OCI-LY7 (cell line): Measurements from ENCODE around the gene GALNT5. TPM values are rescaled to one million over a fixed set of nuclear protein-coding genes. Genes with fewer than 3 reads are reported as not detected.

Source experiments
- BruUV-seq: library from RNA; stranded (reverse); fragments of 400-500 nt; replicated peaks from 2 replicates; lab custom pipeline; 2021; lab: Mats Ljungman, UMichigan
- CTCF ChIA-PET: fragments of 300-600 bp; sonication (Branson Sonifier 250); formaldehyde crosslinking; loops from one replicate; lab custom pipeline; 2022; ENCODE audit warnings: antibody characterized with exemption; ENCODE audit not compliant: unreplicated experiment; lab: Charles Lee
- POLR2A ChIA-PET: fragments of 300-600 bp; sonication (Branson Sonifier 250); formaldehyde crosslinking; loops from one replicate; lab custom pipeline; 2022; ENCODE audit warnings: antibody characterized with exemption; lab: Charles Lee
- DNase-seq: peaks from one replicate; pipeline ENCODE4 v3.0.0-alpha.2; 2015; ENCODE audit warnings: low spot score
- H2AFZ ChIP-seq: fragments of 200-600 bp; sonication (generic), shearing (Covaris generic); 2 replicates; pipeline ENCODE4 v1.6.1; 2014; ENCODE audit warnings: mild to moderate bottlenecking, antibody characterized with exemption, low read length, moderate library complexity
- H3K27ac ChIP-seq: fragments of 200-600 bp; sonication (generic); 2 replicates; pipeline ENCODE4 v1.5.1; 2014; ENCODE audit warnings: mixed run types, low read depth, mild to moderate bottlenecking, moderate library complexity, low read length, inconsistent platforms; ENCODE audit not compliant: poor library complexity, severe bottlenecking
- H3K36me3 ChIP-seq: fragments of 200-600 bp; sonication (generic); 2 replicates; pipeline ENCODE4 v1.6.1; 2014; ENCODE audit warnings: mild to moderate bottlenecking, antibody characterized with exemption, low read length, moderate library complexity, mixed read lengths; ENCODE audit not compliant: insufficient read depth
- H3K4me1 ChIP-seq: fragments of 200-600 bp; sonication (generic); 2 replicates; pipeline ENCODE4 v1.5.1; 2014; ENCODE audit warnings: mild to moderate bottlenecking, low read length; ENCODE audit not compliant: insufficient read depth, poor library complexity, severe bottlenecking
- H3K4me2 ChIP-seq: fragments of 200-600 bp; sonication (generic); 2 replicates; pipeline ENCODE4 v1.6.1; 2014; ENCODE audit warnings: mild to moderate bottlenecking, low read length
- H3K4me3 ChIP-seq: fragments of 200-600 bp; sonication (generic); 2 replicates; pipeline ENCODE4 v1.5.1; 2014; ENCODE audit warnings: mild to moderate bottlenecking, low read depth, low read length; ENCODE audit not compliant: poor library complexity, severe bottlenecking
- H3K79me2 ChIP-seq: fragments of 200-600 bp; sonication (generic); 2 replicates; pipeline ENCODE4 v1.6.1; 2016; ENCODE audit warnings: low read depth, mild to moderate bottlenecking, low read length, moderate library complexity, mixed read lengths; ENCODE audit not compliant: insufficient read depth
- H3K9me2 ChIP-seq: fragments of 200-600 bp; sonication (generic); 2 replicates; pipeline ENCODE4 v1.6.1; 2016; ENCODE audit warnings: mild to moderate bottlenecking, low read length, mixed read lengths; ENCODE audit not compliant: insufficient read depth
- H3K9me3 ChIP-seq: fragments of 200-600 bp; sonication (generic); 2 replicates; pipeline ENCODE4 v1.6.1; 2014; ENCODE audit warnings: mild to moderate bottlenecking, mixed run types, low read length, mixed read lengths
- H4K20me1 ChIP-seq: fragments of 200-600 bp; sonication (generic); 2 replicates; pipeline ENCODE4 v1.6.1; 2014; ENCODE audit warnings: mild to moderate bottlenecking, antibody characterized with exemption, low read length, moderate library complexity, mixed read lengths; ENCODE audit not compliant: insufficient read depth
- EZH2phosphoT487 ChIP-seq: fragments of 200-600 bp; sonication (generic); IDR thresholded peaks from 2 replicates; pipeline ENCODE4 v1.6.1; 2018; ENCODE audit warnings: low read depth, borderline replicate concordance, mild to moderate bottlenecking, mixed run types, antibody characterized with exemption, low read length, moderate library complexity, mixed read lengths
- intact Hi-C: fragments of 100-400 bp; cut with micrococcal nuclease; formaldehyde crosslinking; loops from one replicate; pipeline ENCODE4 v1.10.0; 2022; ENCODE audit not compliant: unreplicated experiment
- total RNA-seq, 2 experiments: library from RNA; depleted of rRNA in 1 of 2; stranded (reverse); fragments of >200 nt in 1 of 2; shearing (Covaris generic) in 1 of 2; gene quantifications; 2 replicates each; pipeline ENCODE4 v1.2.3, GENCODE V29; 2014 to 2022
- TF ChIP-seq, protein P1 (sequence below): fragments of 200-600 bp; sonication (generic); conservative IDR thresholded peaks from 2 replicates; pipeline ENCODE4 v1.5.1; 2014; ENCODE audit warnings: mild to moderate bottlenecking, antibody characterized with exemption, low read length, moderate library complexity, mixed read lengths

Gene GALNT5
- total RNA-seq, 2 experiments from 2014 or later, result not detected

DNA sequence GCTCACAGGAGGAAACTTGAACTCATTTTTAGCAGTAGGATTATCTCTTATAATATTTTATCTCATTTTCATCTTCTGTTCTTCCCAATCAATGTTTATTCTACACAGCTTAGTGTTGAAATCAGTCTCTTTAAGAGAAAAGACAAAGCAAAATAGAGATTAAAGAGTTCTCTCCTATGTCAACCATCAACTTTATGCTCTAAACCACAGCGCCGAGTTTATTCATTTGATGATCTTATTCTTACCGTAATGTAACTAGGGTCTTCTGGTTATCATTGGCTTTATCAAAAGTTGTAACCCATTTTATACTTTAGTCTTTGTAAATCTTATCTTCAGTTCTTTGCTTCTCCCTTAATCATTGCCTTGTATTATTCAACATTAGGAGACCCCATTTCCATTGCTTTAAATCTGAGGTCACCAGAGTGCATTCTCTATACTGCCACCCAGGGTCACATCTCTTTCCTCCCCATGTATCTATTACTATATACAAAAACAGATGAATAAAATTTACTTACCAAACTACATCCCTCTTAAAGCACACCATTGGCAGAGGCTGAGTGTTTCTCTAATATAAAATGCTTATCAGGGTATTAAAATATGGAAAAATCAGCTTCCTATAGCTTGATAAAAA lies 90.9 kb downstream of the GALNT5 start:
- CTCF ChIA-PET, result interaction anchor here (0.9 kb wide), 1 partner anchor 12 kb away, joined by 3 read pairs; no protein-coding TSS in a partner anchor
- no peak overlapping the region for H3K27ac ChIP-seq
- no peak overlapping the region for H3K4me3 ChIP-seq
- intact Hi-C loops, result no loop called here
- H2AFZ ChIP-seq, result no peak overlapping the region
- no peaks in the 10 kb centered on the region for H3K79me2 ChIP-seq
- no peak overlapping the region for H3K4me2 ChIP-seq
- TF ChIP-seq, protein P1, sequence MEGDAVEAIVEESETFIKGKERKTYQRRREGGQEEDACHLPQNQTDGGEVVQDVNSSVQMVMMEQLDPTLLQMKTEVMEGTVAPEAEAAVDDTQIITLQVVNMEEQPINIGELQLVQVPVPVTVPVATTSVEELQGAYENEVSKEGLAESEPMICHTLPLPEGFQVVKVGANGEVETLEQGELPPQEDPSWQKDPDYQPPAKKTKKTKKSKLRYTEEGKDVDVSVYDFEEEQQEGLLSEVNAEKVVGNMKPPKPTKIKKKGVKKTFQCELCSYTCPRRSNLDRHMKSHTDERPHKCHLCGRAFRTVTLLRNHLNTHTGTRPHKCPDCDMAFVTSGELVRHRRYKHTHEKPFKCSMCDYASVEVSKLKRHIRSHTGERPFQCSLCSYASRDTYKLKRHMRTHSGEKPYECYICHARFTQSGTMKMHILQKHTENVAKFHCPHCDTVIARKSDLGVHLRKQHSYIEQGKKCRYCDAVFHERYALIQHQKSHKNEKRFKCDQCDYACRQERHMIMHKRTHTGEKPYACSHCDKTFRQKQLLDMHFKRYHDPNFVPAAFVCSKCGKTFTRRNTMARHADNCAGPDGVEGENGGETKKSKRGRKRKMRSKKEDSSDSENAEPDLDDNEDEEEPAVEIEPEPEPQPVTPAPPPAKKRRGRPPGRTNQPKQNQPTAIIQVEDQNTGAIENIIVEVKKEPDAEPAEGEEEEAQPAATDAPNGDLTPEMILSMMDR, result no peak
- no peak for TF ChIP-seq EZH2phosphoT487
- H3K36me3 ChIP-seq, result no peaks in the 10 kb centered on the region
- POLR2A ChIA-PET, result interaction anchor here (0.6 to 0.7 kb wide), 2 partner anchors 9 to 30 kb away, joined by 3 to 4 read pairs; no protein-coding TSS in a partner anchor
- H4K20me1 ChIP-seq, result no peaks in the 10 kb centered on the region
- BruUV-seq, result no TSS peak
- H3K9me2 ChIP-seq, result no peaks in the 10 kb centered on the region
- no peak for DNase-seq
- H3K9me3 ChIP-seq, result no peaks in the 10 kb centered on the region; the same call in 1 of the 2 replicates
- H3K4me1 ChIP-seq, result no peaks in the 10 kb centered on the region

DNA sequence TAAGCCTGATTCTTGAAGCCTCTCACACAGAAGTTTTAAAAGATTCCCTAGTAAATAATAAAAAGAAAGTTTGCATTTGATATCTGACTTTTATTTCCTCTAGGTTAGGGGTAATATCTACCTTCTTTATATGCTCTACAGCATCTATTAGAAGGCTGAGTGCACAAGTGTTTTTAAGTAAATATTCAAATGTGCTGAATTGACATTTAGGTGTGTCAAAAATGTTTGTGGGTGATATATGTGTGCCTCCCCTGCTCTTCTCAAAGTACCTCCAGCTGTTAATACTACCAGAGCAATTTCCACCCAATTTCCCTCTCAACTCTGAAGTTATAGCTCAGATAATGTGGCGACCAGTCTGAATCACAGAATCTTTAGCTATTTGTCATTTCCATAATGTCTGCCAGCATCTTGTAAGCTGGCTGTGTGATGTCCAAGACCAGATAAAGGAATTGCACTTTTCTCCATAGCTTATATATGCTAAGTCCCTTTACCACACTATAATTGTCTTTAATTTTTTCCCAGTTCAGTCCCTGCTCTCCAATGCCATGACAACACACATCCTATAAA lies 92.5 kb downstream of the GALNT5 start:
- TF ChIP-seq, protein P1, result no peak
- TF ChIP-seq EZH2phosphoT487, result no peak
- H3K4me3 ChIP-seq, result no peak overlapping the region
- H3K27ac ChIP-seq, result no peak overlapping the region
- intact Hi-C loops, result no loop called here
- no peak for DNase-seq
- no TSS peak for BruUV-seq
- H3K4me2 ChIP-seq, result no peak overlapping the region
- H3K79me2 ChIP-seq, result no peaks in the 10 kb centered on the region
- H3K4me1 ChIP-seq, result no peaks in the 10 kb centered on the region
- no peak overlapping the region for H2AFZ ChIP-seq
- POLR2A ChIA-PET, result interaction anchor here (0.7 to 0.8 kb wide), 2 partner anchors 13 to 14 kb away, joined by 3 to 4 read pairs; no protein-coding TSS in a partner anchor
- no peaks in the 10 kb centered on the region for H3K9me2 ChIP-seq
- no peaks in the 10 kb centered on the region for H4K20me1 ChIP-seq
- H3K36me3 ChIP-seq, result no peaks in the 10 kb centered on the region
- CTCF ChIA-PET, result no interaction called here
- no peaks in the 10 kb centered on the region; the same call in 1 of the 2 replicates for H3K9me3 ChIP-seq

DNA sequence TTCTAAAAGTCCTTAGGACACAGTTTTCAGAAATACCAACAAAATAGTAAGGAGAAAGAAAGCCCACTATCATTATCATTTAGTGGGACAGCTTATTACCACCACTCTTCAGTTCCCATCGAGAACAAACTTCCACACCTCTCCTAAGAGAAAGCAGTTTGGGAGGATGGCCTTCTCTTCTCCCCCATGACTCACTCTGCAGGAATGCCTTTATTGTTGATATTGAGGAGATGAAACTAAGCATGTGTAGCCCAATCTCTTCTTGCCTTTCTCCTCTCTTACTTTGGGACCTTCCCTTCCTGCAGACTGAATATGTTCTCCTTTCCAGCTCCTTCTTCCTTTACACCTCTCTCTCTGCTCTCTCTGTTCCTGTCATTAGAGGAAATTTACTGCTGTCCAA lies 98.1 kb downstream of the GALNT5 start:
- ChIA-PET POLR2A (interaction anchor here (1.0 to 1.2 kb wide), 2 partner anchors 9 kb away, joined by 4 read pairs; no protein-coding TSS in a partner anchor), CTCF (no interaction called here)
- Histone ChIP-seq H3K79me2 (no peaks in the 10 kb centered on the region), H2AFZ (no peak overlapping the region), H3K9me3 (no peaks in the 10 kb centered on the region), H3K4me3 (no peak overlapping the region), H3K36me3 (no peaks in the 10 kb centered on the region), H4K20me1 (no peaks in the 10 kb centered on the region), H3K4me1 (no peaks in the 10 kb centered on the region), H3K9me2 (no peaks in the 10 kb centered on the region), H3K27ac (no peak overlapping the region), H3K4me2 (no peak overlapping the region)
- BruUV-seq, result no TSS peak
- intact Hi-C loops, result no loop called here
- DNase-seq, result no peak
- no peak for TF ChIP-seq EZH2phosphoT487
- TF ChIP-seq, protein P1, result no peak
